ENCODE data around the gene PANX2. TPM values are rescaled to one million over a fixed set of nuclear protein-coding genes. Genes with fewer than 3 reads are reported as not detected.

The PANX2 gene, protein sequence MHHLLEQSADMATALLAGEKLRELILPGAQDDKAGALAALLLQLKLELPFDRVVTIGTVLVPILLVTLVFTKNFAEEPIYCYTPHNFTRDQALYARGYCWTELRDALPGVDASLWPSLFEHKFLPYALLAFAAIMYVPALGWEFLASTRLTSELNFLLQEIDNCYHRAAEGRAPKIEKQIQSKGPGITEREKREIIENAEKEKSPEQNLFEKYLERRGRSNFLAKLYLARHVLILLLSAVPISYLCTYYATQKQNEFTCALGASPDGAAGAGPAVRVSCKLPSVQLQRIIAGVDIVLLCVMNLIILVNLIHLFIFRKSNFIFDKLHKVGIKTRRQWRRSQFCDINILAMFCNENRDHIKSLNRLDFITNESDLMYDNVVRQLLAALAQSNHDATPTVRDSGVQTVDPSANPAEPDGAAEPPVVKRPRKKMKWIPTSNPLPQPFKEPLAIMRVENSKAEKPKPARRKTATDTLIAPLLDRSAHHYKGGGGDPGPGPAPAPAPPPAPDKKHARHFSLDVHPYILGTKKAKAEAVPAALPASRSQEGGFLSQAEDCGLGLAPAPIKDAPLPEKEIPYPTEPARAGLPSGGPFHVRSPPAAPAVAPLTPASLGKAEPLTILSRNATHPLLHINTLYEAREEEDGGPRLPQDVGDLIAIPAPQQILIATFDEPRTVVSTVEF
- total RNA-seq (2022; extraction: Qiagen RNA extraction; ENCODE audit: low read depth), result 6.2 to 7.7 TPM (median 7.0 TPM) in 5 replicates

DNA sequence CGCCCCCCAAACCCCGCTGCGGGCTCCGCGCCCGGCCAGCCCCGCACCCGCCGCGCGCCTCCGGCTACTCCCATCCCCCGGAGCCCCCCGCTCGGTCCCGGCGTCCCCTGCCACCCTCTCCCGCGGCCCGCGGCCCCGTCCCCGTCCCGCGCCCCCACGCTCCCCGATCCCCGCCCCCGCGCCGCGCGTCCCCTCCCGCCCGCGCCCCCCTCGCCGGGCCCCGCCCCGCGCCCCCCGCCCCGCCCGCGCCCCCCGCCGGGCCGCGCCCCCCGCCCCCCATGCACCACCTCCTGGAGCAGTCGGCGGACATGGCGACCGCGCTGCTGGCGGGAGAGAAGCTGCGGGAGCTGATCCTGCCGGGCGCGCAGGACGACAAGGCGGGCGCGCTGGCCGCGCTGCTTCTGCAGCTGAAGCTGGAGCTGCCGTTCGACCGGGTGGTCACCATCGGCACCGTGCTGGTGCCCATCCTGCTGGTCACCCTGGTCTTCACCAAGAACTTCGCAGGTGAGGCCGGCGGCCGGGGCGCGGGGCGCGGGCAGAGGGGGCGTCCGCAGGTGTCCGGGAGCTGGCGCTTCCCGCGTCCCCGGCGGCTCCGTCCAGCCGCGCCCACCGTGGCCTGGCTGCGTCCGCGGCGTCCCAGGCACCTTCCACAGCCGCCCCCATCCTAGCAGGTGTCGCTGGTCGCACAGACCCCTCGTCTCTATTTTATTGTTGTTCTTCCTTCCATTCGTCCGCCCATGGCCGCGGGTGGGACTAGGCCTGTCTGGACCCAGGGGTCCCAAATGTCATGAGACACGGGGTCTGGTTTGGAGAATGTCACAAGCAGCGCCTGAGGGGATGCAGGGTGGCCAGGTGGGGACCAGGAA, at the start of gene PANX2:
PANX2 (plus strand) TSS at position 279 of the 866 bp plus-strand sequence; CDS start at position 279, 0 bp downstream.

DNA sequence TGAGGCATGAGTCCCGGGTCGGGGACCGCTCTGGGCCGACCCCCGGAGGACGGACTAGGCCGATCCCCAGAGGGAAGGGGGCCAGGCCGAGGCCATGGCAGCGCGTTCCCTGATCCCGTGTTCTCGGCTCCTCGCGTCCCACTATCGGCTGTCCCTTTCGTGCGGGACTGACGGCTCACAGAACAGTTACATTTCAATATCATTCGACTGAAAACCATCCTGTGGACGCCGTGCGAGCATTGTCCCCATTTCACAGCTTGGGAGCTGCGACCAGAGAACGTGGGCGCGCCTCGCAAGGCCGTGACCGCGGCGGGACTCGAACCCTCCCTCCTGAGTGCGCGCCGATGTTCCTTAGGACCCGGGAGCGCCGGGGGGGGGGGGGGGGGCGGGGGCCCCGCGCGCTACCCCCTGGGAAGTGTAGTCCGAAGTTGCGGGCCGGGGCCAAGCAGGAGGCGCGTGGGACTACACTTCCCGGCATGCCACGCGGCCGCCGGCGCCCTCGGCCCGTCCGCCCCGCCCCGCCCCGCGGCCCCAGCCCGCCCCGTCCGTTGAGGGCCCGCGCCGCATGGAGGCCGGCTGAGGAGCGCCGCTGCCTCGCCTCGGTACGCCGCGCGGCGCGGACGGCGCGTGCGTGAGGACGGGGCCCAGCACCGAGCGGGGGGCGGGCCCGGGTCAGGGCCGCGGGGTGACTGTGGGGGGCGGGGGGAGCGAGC, 15.0 kb downstream of the PANX2 start, which contains the start of gene TRABD:
TRABD (plus strand) TSS at position 539 of the 713 bp plus-strand sequence. CDS start 7,148 bp downstream, outside the sequence.

DNA sequence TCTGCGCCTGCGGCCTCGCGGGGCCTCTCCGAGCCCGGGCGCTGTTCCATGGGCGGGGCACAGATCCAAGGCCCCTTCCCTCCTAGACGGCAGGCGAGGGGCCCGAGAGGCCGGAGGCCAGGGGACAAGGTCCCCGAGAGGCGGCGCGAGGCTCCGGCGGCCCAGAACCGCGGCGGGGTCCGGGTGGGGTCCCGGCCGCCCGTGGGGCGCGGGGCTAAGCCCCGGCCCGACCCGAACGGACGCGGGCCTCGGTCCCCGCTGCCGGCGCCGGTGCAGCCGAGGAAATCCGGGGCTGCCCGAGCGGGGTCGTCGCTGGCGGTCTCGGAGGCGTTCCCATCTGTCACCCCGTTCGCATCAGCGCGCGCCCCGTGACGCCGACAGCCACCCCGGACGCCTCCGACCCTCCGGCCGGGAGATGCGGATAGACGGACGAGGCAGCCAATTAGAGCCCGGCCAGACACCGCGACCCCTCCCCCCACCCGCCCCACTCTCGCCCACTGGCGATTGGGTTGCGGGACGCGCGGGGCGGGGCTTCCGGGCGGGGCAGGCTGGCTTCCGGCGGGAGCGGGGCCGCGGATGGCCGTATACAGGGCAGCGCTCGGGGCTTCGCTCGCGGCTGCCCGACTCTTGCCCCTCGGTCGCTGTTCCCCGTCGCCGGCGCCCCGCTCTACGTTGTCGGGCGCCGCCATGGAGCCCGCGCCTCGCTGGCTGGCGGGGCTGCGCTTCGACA, 30.1 kb downstream of the PANX2 start, which contains the start of gene SELENOO:
SELENOO (plus strand) TSS at position 551 of the 730 bp plus-strand sequence; CDS start at position 577, 26 bp downstream.

Other genes with a start within 250 kb of the PANX2 start
- gene PIM3, start 210.0 kb upstream of the PANX2 start, total RNA-seq (2022; extraction: Qiagen RNA extraction; ENCODE audit: low read depth), result 17.9 to 36.0 TPM (median 33.1 TPM) in 5 replicates
- gene IL17REL, start 158.0 kb upstream of the PANX2 start, total RNA-seq (2022; extraction: Qiagen RNA extraction; ENCODE audit: low read depth), result not detected in 5 replicates
- gene TTLL8, start 112.4 kb upstream of the PANX2 start, total RNA-seq (2022; extraction: Qiagen RNA extraction; ENCODE audit: low read depth), result not detected in 5 replicates
- 0.06 to 0.07 TPM (median 0.07 TPM) in 3 of 5 replicates, not detected in the others for gene MLC1, start 85.3 kb upstream of the PANX2 start, total RNA-seq (2022; extraction: Qiagen RNA extraction; ENCODE audit: low read depth)
- gene MOV10L1, start 80.7 kb upstream of the PANX2 start, total RNA-seq (2022; extraction: Qiagen RNA extraction; ENCODE audit: low read depth), result not detected in 5 replicates
- 23.5 to 41.4 TPM (median 35.1 TPM) in 5 replicates for gene TRABD, start 15.2 kb downstream of the PANX2 start, total RNA-seq (2022; extraction: Qiagen RNA extraction; ENCODE audit: low read depth)
- gene SELENOO, start 30.3 kb downstream of the PANX2 start, total RNA-seq (2022; extraction: Qiagen RNA extraction; ENCODE audit: low read depth), result 13.1 to 22.1 TPM (median 17.1 TPM) in 5 replicates
- 7.2 to 13.0 TPM (median 9.8 TPM) in 5 replicates for gene TUBGCP6, start 74.3 kb downstream of the PANX2 start, total RNA-seq (2022; extraction: Qiagen RNA extraction; ENCODE audit: low read depth)
- 7.9 to 14.0 TPM (median 12.2 TPM) in 5 replicates for gene HDAC10, start 80.5 kb downstream of the PANX2 start, total RNA-seq (2022; extraction: Qiagen RNA extraction; ENCODE audit: low read depth)
- gene MAPK12, start 91.0 kb downstream of the PANX2 start, total RNA-seq (2022; extraction: Qiagen RNA extraction; ENCODE audit: low read depth), result 18.0 to 24.9 TPM (median 23.4 TPM) in 5 replicates
- gene MAPK11, start 99.6 kb downstream of the PANX2 start, total RNA-seq (2022; extraction: Qiagen RNA extraction; ENCODE audit: low read depth), result 4.5 to 7.4 TPM (median 7.0 TPM) in 5 replicates
- gene PLXNB2, start 136.9 kb downstream of the PANX2 start, total RNA-seq (2022; extraction: Qiagen RNA extraction; ENCODE audit: low read depth), result 93.1 to 128 TPM (median 108 TPM) in 5 replicates
- 2.2 to 3.4 TPM (median 2.8 TPM) in 5 replicates for gene DENND6B, start 156.3 kb downstream of the PANX2 start, total RNA-seq (2022; extraction: Qiagen RNA extraction; ENCODE audit: low read depth)
- gene PPP6R2, start 172.6 kb downstream of the PANX2 start, total RNA-seq (2022; extraction: Qiagen RNA extraction; ENCODE audit: low read depth), result 9.3 to 13.6 TPM (median 13.2 TPM) in 5 replicates